Smooth muscle cell (in vitro differentiated cells): ENCODE measurements around the gene CARD16. TPM values are rescaled to one million over a fixed set of nuclear protein-coding genes. Genes with fewer than 3 reads are reported as not detected.
"Not testable (repeated sequence)": the region's sequence is repeated elsewhere in the genome, so short reads cannot be mapped to it uniquely, and the experiment has no call there.

Experiments
- DNase-seq: peaks from one replicate; lab custom pipeline; 2025; ENCODE audit not compliant: unreplicated experiment; lab: John Stamatoyannopoulos, UW
- H2AFZ ChIP-seq: fragments of 200-600 bp; sonication (generic); 2 replicates; pipeline ENCODE4 v1.6.0; 2016; ENCODE audit warnings: antibody characterized with exemption, low read depth, mild to moderate bottlenecking
- H3F3A ChIP-seq: fragments of 200-600 bp; sonication (generic); 2 replicates; pipeline ENCODE4 v1.6.0; 2017; ENCODE audit warnings: antibody characterized with exemption, low read depth
- H3K27ac ChIP-seq: fragments of 200-600 bp; sonication (generic); 2 replicates; pipeline ENCODE4 v1.5.1; 2016; ENCODE audit warnings: low read depth, mild to moderate bottlenecking
- H3K27me3 ChIP-seq: fragments of 200-600 bp; sonication (generic); 2 replicates; pipeline ENCODE4 v1.6.1; 2016; ENCODE audit warnings: low read depth, mild to moderate bottlenecking
- H3K36me3 ChIP-seq: fragments of 200-600 bp; sonication (generic); 2 replicates; pipeline ENCODE4 v1.5.1; 2016; ENCODE audit warnings: low read depth
- H3K4me1 ChIP-seq: fragments of 200-600 bp; sonication (generic); 2 replicates; pipeline ENCODE4 v1.5.1; 2016; ENCODE audit warnings: low read depth
- H3K4me2 ChIP-seq: fragments of 200-600 bp; sonication (generic); 2 replicates; pipeline ENCODE4 v1.6.0; 2016; ENCODE audit warnings: mild to moderate bottlenecking
- H3K4me3 ChIP-seq: fragments of 200-600 bp; sonication (generic); 2 replicates; pipeline ENCODE4 v1.5.1; 2016; ENCODE audit warnings: mild to moderate bottlenecking
- H3K79me2 ChIP-seq: fragments of 200-600 bp; sonication (generic); 2 replicates; pipeline ENCODE4 v1.6.0; 2016; ENCODE audit warnings: low read depth, mild to moderate bottlenecking
- H3K9ac ChIP-seq: fragments of 200-600 bp; sonication (generic); 2 replicates; pipeline ENCODE4 v1.6.0; 2016; ENCODE audit warnings: low read depth
- H3K9me3 ChIP-seq: fragments of 200-600 bp; sonication (generic); replicated peaks from 2 replicates; pipeline ENCODE4 v1.5.1; 2016; ENCODE audit warnings: low read depth
- H4K20me1 ChIP-seq: fragments of 200-600 bp; sonication (generic); 2 replicates; pipeline ENCODE4 v1.6.0; 2016; ENCODE audit warnings: low read depth
- WGBS: methylation state at CpG from one replicate; pipeline ENCODE4 v1.1.7; 2016; ENCODE audit warnings: low lambda C conversion rate; 5-methylcytosine and 5-hydroxymethylcytosine counted together
- polyA plus RNA-seq: library from polyadenylated mRNA; unstranded; fragments of >200 nt; fragmentation: Nextera tagmentation; extraction: Ambion mirVana; gene quantifications from 2 replicates; pipeline ENCODE4 v1.2.1, GENCODE V29; 2016
- total RNA-seq: library from RNA; depleted of rRNA; stranded (reverse); fragments of >200 nt; gene quantifications from 2 replicates; pipeline ENCODE4 v1.2.3, GENCODE V29; 2014
- TF ChIP-seq, protein P1 (sequence below): fragments of 200-600 bp; sonication (generic); IDR thresholded peaks from 2 replicates; pipeline ENCODE4 v1.5.1; 2017; ENCODE audit warnings: borderline replicate concordance, mild to moderate bottlenecking, antibody characterized with exemption; ENCODE audit not compliant: insufficient read depth, poor library complexity, severe bottlenecking

CARD16 gene
- total and polyA plus RNA-seq, 2 experiments from 2014 or later, result 3.7 to 5.5 TPM

DNA sequence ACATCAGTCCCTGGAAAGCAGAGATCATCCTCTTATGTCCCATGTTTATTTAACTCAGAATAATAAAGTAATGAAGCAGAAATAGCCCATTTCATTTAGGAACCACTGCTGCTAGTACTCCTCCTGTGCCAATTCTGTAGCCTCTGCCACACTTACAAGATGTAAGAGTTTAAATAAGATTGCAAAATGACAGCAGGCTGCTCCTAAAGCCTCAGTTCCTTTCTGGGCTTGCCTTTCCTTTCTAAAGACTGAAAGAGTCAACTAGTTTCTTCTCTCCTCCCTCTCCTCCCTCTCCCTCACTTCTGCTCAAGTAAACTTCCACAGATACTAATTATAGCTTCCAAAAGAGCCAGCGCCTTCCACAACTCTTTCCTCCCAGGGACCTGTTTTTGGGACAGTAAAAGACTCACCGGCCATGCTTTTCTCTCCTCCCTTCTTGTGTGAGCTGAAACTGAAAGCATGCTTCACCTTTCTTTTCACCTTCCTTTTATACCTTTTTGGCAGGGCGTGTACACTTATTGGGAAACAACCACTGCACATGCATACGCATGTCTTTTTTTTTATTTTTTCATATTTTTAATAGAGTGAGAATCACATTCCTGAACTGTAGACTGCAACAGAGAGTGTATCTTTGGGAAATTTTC, 26.1 kb upstream of the CARD16 start:
- TF ChIP-seq, protein P1, sequence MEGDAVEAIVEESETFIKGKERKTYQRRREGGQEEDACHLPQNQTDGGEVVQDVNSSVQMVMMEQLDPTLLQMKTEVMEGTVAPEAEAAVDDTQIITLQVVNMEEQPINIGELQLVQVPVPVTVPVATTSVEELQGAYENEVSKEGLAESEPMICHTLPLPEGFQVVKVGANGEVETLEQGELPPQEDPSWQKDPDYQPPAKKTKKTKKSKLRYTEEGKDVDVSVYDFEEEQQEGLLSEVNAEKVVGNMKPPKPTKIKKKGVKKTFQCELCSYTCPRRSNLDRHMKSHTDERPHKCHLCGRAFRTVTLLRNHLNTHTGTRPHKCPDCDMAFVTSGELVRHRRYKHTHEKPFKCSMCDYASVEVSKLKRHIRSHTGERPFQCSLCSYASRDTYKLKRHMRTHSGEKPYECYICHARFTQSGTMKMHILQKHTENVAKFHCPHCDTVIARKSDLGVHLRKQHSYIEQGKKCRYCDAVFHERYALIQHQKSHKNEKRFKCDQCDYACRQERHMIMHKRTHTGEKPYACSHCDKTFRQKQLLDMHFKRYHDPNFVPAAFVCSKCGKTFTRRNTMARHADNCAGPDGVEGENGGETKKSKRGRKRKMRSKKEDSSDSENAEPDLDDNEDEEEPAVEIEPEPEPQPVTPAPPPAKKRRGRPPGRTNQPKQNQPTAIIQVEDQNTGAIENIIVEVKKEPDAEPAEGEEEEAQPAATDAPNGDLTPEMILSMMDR, result no peak
- H3K27me3 ChIP-seq, result no peaks in the 10 kb centered on the region
- no peaks in the 10 kb centered on the region for H3F3A ChIP-seq
- H2AFZ ChIP-seq, result no peak overlapping the region
- H3K4me3 ChIP-seq, result no peak overlapping the region
- WGBS, result 88% methylated on average over 4 of the region's 4 CpGs
- DNase-seq, result no peak
- no peak overlapping the region for H3K9ac ChIP-seq
- H3K36me3 ChIP-seq, result no peaks in the 10 kb centered on the region
- H3K4me2 ChIP-seq, result no peak overlapping the region
- H3K79me2 ChIP-seq, result no peaks in the 10 kb centered on the region
- H3K9me3 ChIP-seq, result no peaks in the 10 kb centered on the region
- H4K20me1 ChIP-seq, result no peaks in the 10 kb centered on the region
- H3K27ac ChIP-seq, result no peak overlapping the region
- H3K4me1 ChIP-seq, result no peaks in the 10 kb centered on the region

DNA sequence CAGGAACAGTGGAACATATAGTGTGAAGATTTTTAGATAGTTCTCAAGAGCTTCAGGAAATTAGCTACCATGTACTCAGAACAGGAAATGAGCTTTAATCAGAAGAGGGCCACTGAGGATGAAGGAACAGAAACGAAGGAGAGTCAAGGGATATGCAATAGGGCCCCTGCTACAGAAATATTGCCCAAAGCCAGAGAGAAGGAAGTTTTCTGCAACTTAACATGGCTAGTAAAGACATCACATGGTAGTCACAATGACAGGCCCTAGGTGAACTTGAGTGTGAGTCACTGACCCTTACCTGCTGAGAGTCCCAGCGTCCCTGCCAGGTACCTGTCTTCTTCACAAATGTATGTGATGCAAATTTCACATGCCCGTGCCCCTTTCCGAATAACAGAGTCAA, 25.2 kb upstream of the CARD16 start:
- no peak overlapping the region for H3K4me2 ChIP-seq
- no peaks in the 10 kb centered on the region for H4K20me1 ChIP-seq
- no peaks in the 10 kb centered on the region for H3K27me3 ChIP-seq
- TF ChIP-seq, protein P1, result no peak
- WGBS, result 89% methylated on average over 4 of the region's 4 CpGs
- H2AFZ ChIP-seq, result no peak overlapping the region
- no peaks in the 10 kb centered on the region for H3F3A ChIP-seq
- H3K27ac ChIP-seq, result no peak overlapping the region
- H3K9me3 ChIP-seq, result no peaks in the 10 kb centered on the region
- no peaks in the 10 kb centered on the region for H3K36me3 ChIP-seq
- H3K9ac ChIP-seq, result no peak overlapping the region
- H3K4me1 ChIP-seq, result no peaks in the 10 kb centered on the region
- no peaks in the 10 kb centered on the region for H3K79me2 ChIP-seq
- no peak for DNase-seq
- H3K4me3 ChIP-seq, result no peak overlapping the region

DNA sequence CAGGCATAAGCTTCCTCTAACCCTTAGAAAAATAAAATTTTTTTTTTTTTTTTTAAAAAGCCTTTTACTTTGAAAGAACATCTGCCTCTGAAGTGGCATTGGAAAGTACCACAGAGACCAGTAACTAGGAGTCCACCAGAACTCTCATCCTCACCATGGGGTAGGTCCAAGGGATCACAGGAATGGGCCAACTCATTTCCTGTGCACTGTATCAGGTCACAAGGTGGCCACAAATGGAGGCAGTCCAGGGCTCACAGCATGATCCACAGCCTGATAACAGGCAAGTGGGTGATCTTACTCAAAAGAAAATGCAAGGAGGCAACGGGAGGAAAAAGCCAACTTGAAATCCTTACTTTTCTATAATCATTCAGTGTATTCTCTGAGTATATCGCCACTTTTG, 24.6 kb upstream of the CARD16 start:
- H2AFZ ChIP-seq, H3K9me3 ChIP-seq, H3K9ac ChIP-seq, H3K4me1 ChIP-seq, H3K36me3 ChIP-seq, H3F3A ChIP-seq, H3K4me2 ChIP-seq, H3K27me3 ChIP-seq, H3K79me2 ChIP-seq, H3K4me3 ChIP-seq, DNase-seq, H4K20me1 ChIP-seq, H3K27ac ChIP-seq: not testable (repeated sequence)
- WGBS, result 96% methylated on average over 2 of the region's 2 CpGs

DNA sequence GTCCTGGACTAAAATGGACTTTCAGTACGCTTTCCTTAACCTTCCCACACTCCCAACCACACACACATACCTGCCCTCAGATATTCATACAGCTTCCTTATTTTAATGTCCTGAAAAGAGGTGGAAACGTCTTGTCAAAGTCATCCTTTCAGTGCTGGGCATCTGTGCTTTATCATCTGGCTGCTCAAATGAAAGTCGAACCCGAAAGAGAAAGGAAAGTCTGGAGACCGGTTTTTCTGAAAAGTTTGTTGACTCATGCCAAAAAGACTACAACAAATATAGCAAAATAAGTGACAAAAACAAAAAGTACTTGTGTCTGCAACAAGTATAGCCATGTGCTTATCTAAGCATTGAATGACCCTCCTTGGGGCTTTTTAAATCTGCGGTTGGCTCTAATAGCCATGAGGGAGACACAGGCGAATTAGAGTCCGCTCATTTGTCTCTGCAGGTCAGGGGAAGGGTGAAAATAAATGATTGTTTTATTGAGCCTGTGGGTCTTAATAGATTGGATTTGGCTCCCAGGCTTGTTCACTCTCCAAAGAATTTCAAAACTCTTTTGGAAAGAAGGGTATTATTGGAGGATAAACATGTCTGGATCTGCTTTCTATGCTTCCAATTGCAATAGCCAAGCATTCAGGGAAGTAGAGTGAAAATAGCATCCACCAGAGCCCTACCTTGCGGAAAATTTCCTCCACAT, 18.3 kb upstream of the CARD16 start:
- H2AFZ ChIP-seq, result peak overlapping the region; percentile 77

More for the DNA sequence above, 18.3 kb upstream of the CARD16 start:
- H3K9ac ChIP-seq, H3F3A ChIP-seq, H4K20me1 ChIP-seq, H3K79me2 ChIP-seq, DNase-seq, H3K9me3 ChIP-seq, H3K27me3 ChIP-seq, H3K4me3 ChIP-seq, H3K4me1 ChIP-seq, H3K27ac ChIP-seq, H3K36me3 ChIP-seq: not testable (repeated sequence)
- peak overlapping the region; percentile 43 for H3K4me2 ChIP-seq
- 50% methylated on average over 9 of the region's 9 CpGs for WGBS
